Subcutaneous abdominal adipose tissue (tissue), 5 donors: ENCODE data around the gene SPATA31E1.

Experiments used
- H3K27ac ChIP-seq: one replicate; pipeline ENCODE4 v1.7.0; 2013; ENCODE audit warnings: low read depth, mild to moderate bottlenecking, inconsistent platforms, low read length, moderate library complexity
- H3K27me3 ChIP-seq, 5 donors: one replicate each; pipeline ENCODE4 v1.7.0; 2013; ENCODE audit warnings: low read length in 5 of 5, inconsistent platforms in 1 of 5; ENCODE audit not compliant: control insufficient read depth in 5 of 5, insufficient read depth in 4 of 5
- H3K36me3 ChIP-seq, 5 donors: one replicate each; pipeline ENCODE4 v1.7.0; 2013; ENCODE audit warnings: low read length in 5 of 5; ENCODE audit not compliant: control insufficient read depth in 5 of 5, insufficient read depth in 5 of 5
- H3K4me1 ChIP-seq, 5 donors: one replicate each; pipeline ENCODE4 v1.7.0; 2013; ENCODE audit warnings: low read length in 5 of 5, mild to moderate bottlenecking in 3 of 5, moderate library complexity in 1 of 5; ENCODE audit not compliant: control insufficient read depth in 5 of 5, insufficient read depth in 5 of 5
- H3K4me3 ChIP-seq, 5 donors: one replicate each; pipeline ENCODE4 v1.7.0; 2013; ENCODE audit warnings: low read length in 5 of 5, low read depth in 1 of 5
- H3K9ac ChIP-seq, 5 donors: one replicate each; pipeline ENCODE4 v1.7.0; 2013; ENCODE audit warnings: low read length in 5 of 5, mild to moderate bottlenecking in 4 of 5, moderate library complexity in 3 of 5
- H3K9me3 ChIP-seq, 5 donors: one replicate each; pipeline ENCODE4 v1.7.0; 2013; ENCODE audit warnings: low read length in 5 of 5; ENCODE audit not compliant: control insufficient read depth in 5 of 5
- donor health status: healthy.
- donor health status: healthy.
- donor health status: healthy.
- donor health status: healthy.
- donor health status: healthy.

Gene SPATA31E1

GRCh38 chr9:87884578-87885459 is 2.1 kb downstream of the SPATA31E1 start:
- no peak overlapping the region for H3K27ac ChIP-seq

GRCh38 chr9:87885484-87886189 is 3.0 kb downstream of the SPATA31E1 start:
- Histone ChIP-seq H3K36me3 (no peaks in the 10 kb centered on the region), H3K4me3 (no peak overlapping the region), H3K27ac (no peak overlapping the region), H3K4me1 (no peaks in the 10 kb centered on the region), H3K27me3 (peaks cover 0 to 13% (median 5%) of the 10 kb centered on the region in 5 donors), H3K9me3 (no peaks in the 10 kb centered on the region), H3K9ac (no peak overlapping the region)

More at GRCh38 chr9:87884578-87885459, 2.1 kb downstream of the SPATA31E1 start:
- Histone ChIP-seq H3K27me3 (peaks cover 0 to 13% (median 5%) of the 10 kb centered on the region in 5 donors), H3K9ac (no peak overlapping the region), H3K4me3 (no peak overlapping the region), H3K4me1 (no peaks in the 10 kb centered on the region), H3K36me3 (no peaks in the 10 kb centered on the region), H3K9me3 (no peaks in the 10 kb centered on the region)

GRCh38 chr9:87886210-87886932 is 3.7 kb downstream of the SPATA31E1 start:
- no peak overlapping the region for H3K9ac ChIP-seq
- peaks cover 0 to 13% (median 5%) of the 10 kb centered on the region in 5 donors for H3K27me3 ChIP-seq
- H3K36me3 ChIP-seq = no peaks in the 10 kb centered on the region
- H3K27ac ChIP-seq = no peak overlapping the region
- no peak overlapping the region for H3K4me3 ChIP-seq
- no peaks in the 10 kb centered on the region for H3K4me1 ChIP-seq
- H3K9me3 ChIP-seq = no peaks in the 10 kb centered on the region

GRCh38 chr9:87886933-87887505 is 4.3 kb downstream of the SPATA31E1 start:
- no peaks in the 10 kb centered on the region for H3K9me3 ChIP-seq
- no peaks in the 10 kb centered on the region for H3K36me3 ChIP-seq
- H3K4me3 ChIP-seq = no peak overlapping the region
- H3K27ac ChIP-seq = no peak overlapping the region
- peaks cover 0 to 13% (median 5%) of the 10 kb centered on the region in 5 donors for H3K27me3 ChIP-seq
- H3K4me1 ChIP-seq = no peaks in the 10 kb centered on the region
- no peak overlapping the region for H3K9ac ChIP-seq

GRCh38 chr9:87887661-87888480 is 5.2 kb downstream of the SPATA31E1 start:
- Histone ChIP-seq H3K36me3 (no peaks in the 10 kb centered on the region), H3K4me3 (no peak overlapping the region)

GRCh38 chr9:87888501-87888900 is 5.8 kb downstream of the SPATA31E1 start:
- H3K4me1 ChIP-seq = no peaks in the 10 kb centered on the region
- H3K4me3 ChIP-seq = no peak overlapping the region
- no peak overlapping the region for H3K9ac ChIP-seq
- peaks cover 0 to 13% (median 5%) of the 10 kb centered on the region in 5 donors for H3K27me3 ChIP-seq
- H3K27ac ChIP-seq = no peak overlapping the region
- H3K36me3 ChIP-seq = no peaks in the 10 kb centered on the region
- no peaks in the 10 kb centered on the region for H3K9me3 ChIP-seq

More at GRCh38 chr9:87887661-87888480, 5.2 kb downstream of the SPATA31E1 start:
- no peak overlapping the region for H3K27ac ChIP-seq
- no peaks in the 10 kb centered on the region for H3K4me1 ChIP-seq
- H3K27me3 ChIP-seq = peaks cover 0 to 13% (median 5%) of the 10 kb centered on the region in 5 donors
- no peaks in the 10 kb centered on the region for H3K9me3 ChIP-seq
- no peak overlapping the region for H3K9ac ChIP-seq

GRCh38 chr9:87889065-87889881 is 6.6 kb downstream of the SPATA31E1 start:
- H3K36me3 ChIP-seq = no peaks in the 10 kb centered on the region
- H3K27me3 ChIP-seq = peaks cover 0 to 11% (median 5%) of the 10 kb centered on the region in 5 donors
- H3K9me3 ChIP-seq = no peaks in the 10 kb centered on the region
- H3K4me1 ChIP-seq = no peaks in the 10 kb centered on the region
- H3K27ac ChIP-seq = no peak overlapping the region
- no peak overlapping the region for H3K4me3 ChIP-seq
- H3K9ac ChIP-seq = no peak overlapping the region

GRCh38 chr9:87889882-87890252 is 7.2 kb downstream of the SPATA31E1 start:
- peaks cover 0 to 8% (median 2%) of the 10 kb centered on the region in 5 donors for H3K27me3 ChIP-seq
- no peak overlapping the region for H3K27ac ChIP-seq
- H3K9ac ChIP-seq = no peak overlapping the region
- no peaks in the 10 kb centered on the region for H3K4me1 ChIP-seq
- H3K9me3 ChIP-seq = peaks cover 0 to 4% (median 0%) of the 10 kb centered on the region in 5 donors
- no peak overlapping the region for H3K4me3 ChIP-seq
- no peaks in the 10 kb centered on the region for H3K36me3 ChIP-seq
